SU-DHL-6 (cell line): ENCODE results near the gene ALPK3.

Source experiments
- H2AFZ ChIP-seq: fragments of 200-600 bp; sonication (generic); 2 replicates; pipeline ENCODE4 v1.6.1; 2014; ENCODE audit warnings: low read depth, mild to moderate bottlenecking, moderate library complexity, mixed read lengths, antibody characterized with exemption, low read length; ENCODE audit not compliant: severe bottlenecking
- H3F3A ChIP-seq: fragments of 200-600 bp; shearing (Covaris generic); 2 replicates; pipeline ENCODE4 v1.6.0; 2016; ENCODE audit warnings: antibody characterized with exemption, mild to moderate bottlenecking; ENCODE audit not compliant: insufficient read depth
- H3K27ac ChIP-seq: fragments of 200-600 bp; sonication (generic); 2 replicates; pipeline ENCODE4 v1.5.1; 2016; ENCODE audit warnings: low read depth, mild to moderate bottlenecking, low read length, moderate library complexity, mixed read lengths
- H3K27me3 ChIP-seq: fragments of 200-600 bp; sonication (generic), shearing (Covaris generic); 2 replicates; pipeline ENCODE4 v1.6.0; 2014; ENCODE audit warnings: mild to moderate bottlenecking, low read length
- H3K36me3 ChIP-seq: fragments of 200-600 bp; sonication (generic); 2 replicates; pipeline ENCODE4 v1.6.1; 2014; ENCODE audit warnings: mild to moderate bottlenecking, low read length, mixed read lengths
- H3K4me2 ChIP-seq: fragments of 300-600, 200-600 bp; shearing (Covaris generic), sonication (generic); 2 replicates; pipeline ENCODE4 v1.6.0; 2014; ENCODE audit warnings: low read length, low read depth, mild to moderate bottlenecking; ENCODE audit not compliant: poor library complexity, severe bottlenecking
- H3K4me3 ChIP-seq: fragments of 200-600 bp; sonication (generic); 2 replicates; pipeline ENCODE4 v1.5.1; 2014; ENCODE audit warnings: antibody characterized with exemption, low read length, mild to moderate bottlenecking, mixed read lengths; ENCODE audit not compliant: insufficient read depth, poor library complexity, severe bottlenecking
- H3K79me2 ChIP-seq: fragments of 200-600 bp; sonication (generic); 2 replicates; pipeline ENCODE4 v1.6.1; 2014; ENCODE audit warnings: mild to moderate bottlenecking, low read length, moderate library complexity; ENCODE audit not compliant: insufficient read depth
- H3K9ac ChIP-seq: fragments of 200-600 bp; sonication (generic); 2 replicates; pipeline ENCODE4 v1.7.0; 2014; ENCODE audit warnings: mild to moderate bottlenecking, low read length
- H3K9me2 ChIP-seq: fragments of 200-600 bp; sonication (generic); replicated peaks from 2 replicates; pipeline ENCODE4 v1.6.1; 2014; ENCODE audit warnings: low read length; ENCODE audit not compliant: insufficient read depth
- H3K9me3 ChIP-seq: fragments of 200-600 bp; sonication (generic); 2 replicates; pipeline ENCODE4 v1.6.1; 2014; ENCODE audit warnings: low read length, mixed read lengths; ENCODE audit not compliant: insufficient read depth
- H4K20me1 ChIP-seq: fragments of 200-600 bp; sonication (generic); 2 replicates; pipeline ENCODE4 v1.6.1; 2014; ENCODE audit warnings: low read depth, mild to moderate bottlenecking, antibody characterized with exemption, low read length, moderate library complexity, mixed read lengths
- CTCF ChIP-seq: fragments of 200-600 bp; sonication (generic); IDR thresholded peaks from one replicate; pipeline ENCODE4 v1.5.1; 2017; ENCODE audit warnings: antibody characterized with exemption, mild to moderate bottlenecking, low read length, moderate library complexity; ENCODE audit not compliant: insufficient read depth, poor library complexity, severe bottlenecking
- EZH2phosphoT487 ChIP-seq: fragments of 200-600 bp; sonication (generic), shearing (Covaris generic); conservative IDR thresholded peaks from 2 replicates; pipeline ENCODE4 v1.6.1; 2018; ENCODE audit warnings: mild to moderate bottlenecking, antibody characterized with exemption, low read length, moderate library complexity, mixed read lengths

The ALPK3 gene

DNA sequence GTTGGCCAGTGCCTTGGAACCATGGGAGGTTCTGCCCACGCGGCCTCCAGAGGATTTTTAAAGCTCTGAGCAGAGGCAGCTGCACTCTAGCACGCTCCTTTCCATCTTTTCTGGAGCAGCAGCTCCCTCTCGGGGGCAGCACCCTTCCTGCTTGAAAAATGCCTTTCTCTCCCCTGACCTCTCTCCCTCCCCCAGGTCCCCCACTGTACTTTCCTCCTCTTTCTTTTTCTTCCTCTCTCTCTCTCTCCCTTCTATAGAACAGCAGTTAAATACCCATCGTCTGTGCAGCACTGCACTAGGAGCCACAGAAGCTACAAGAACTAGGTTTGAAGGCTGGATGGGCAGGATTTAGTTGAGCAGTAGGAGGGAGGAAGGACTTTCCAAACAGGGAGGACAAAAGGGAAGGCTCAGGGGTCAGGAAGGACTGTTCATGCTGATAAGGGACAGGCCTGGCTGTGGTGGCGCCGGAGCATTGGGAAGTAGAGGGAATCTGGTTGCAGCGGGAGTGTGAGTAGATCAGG is 4.4 kb downstream of the ALPK3 start:
- Histone ChIP-seq H4K20me1 (no peaks in the 10 kb centered on the region), H3K9me3 (no peaks in the 10 kb centered on the region), H3K9ac (no peak overlapping the region), H3K27me3 (no peaks in the 10 kb centered on the region), H3K36me3 (no peaks in the 10 kb centered on the region), H3K4me2 (no peak overlapping the region), H3K79me2 (no peaks in the 10 kb centered on the region), H3K4me3 (no peak overlapping the region), H2AFZ (no peak overlapping the region), H3K27ac (no peak overlapping the region), H3F3A (no peaks in the 10 kb centered on the region), H3K9me2 (no peaks in the 10 kb centered on the region)
- no peak for TF ChIP-seq EZH2phosphoT487
- no peak for TF ChIP-seq CTCF

DNA sequence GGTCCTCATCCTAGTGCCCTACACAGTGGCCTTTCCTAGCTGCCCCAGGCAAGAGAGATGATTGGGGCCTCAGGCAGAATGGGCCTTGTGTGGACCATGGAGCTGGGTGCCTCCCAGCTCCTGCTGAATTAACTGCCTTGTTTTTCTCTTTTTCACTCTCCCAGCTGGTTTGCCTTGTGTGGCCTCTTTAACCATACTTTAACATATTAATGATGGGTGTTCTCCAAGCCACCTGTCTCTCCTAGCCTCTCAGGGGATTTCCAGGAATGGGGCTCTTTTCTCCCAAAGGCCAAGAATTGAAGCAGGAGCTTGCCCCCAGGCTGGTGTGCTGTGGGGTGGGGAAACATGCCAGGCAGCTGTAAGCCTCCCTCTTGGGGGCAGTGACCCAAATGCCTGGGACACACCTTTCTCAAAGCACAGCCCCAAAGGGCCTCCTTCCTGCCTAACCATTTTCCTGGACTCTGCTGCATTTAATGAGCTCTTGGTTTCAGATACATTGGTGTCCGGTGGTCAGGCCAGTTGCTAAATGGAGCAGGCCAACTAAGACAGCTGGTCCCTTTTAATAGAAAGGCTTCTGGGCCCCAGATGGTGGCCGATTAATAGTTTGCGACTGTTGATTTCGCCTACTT is 5.6 kb downstream of the ALPK3 start:
- Histone ChIP-seq H3K9me3 (no peaks in the 10 kb centered on the region), H2AFZ (no peak overlapping the region), H3K27me3 (no peaks in the 10 kb centered on the region), H3F3A (no peaks in the 10 kb centered on the region), H3K4me3 (no peak overlapping the region), H3K9me2 (no peaks in the 10 kb centered on the region), H3K4me2 (no peak overlapping the region), H3K9ac (no peak overlapping the region), H3K27ac (no peak overlapping the region), H4K20me1 (no peaks in the 10 kb centered on the region), H3K36me3 (no peaks in the 10 kb centered on the region), H3K79me2 (no peaks in the 10 kb centered on the region)
- TF ChIP-seq CTCF, result no peak
- TF ChIP-seq EZH2phosphoT487, result no peak

- no peaks in the 10 kb centered on the region for H3K9me2 ChIP-seq
- TF ChIP-seq EZH2phosphoT487 (no peak), CTCF (no peak)
- no peak overlapping the region for H3K27ac ChIP-seq
- H3K4me2 ChIP-seq, result no peak overlapping the region
- no peaks in the 10 kb centered on the region for H3K79me2 ChIP-seq
- H3K9ac ChIP-seq, result no peak overlapping the region
- H3K27me3 ChIP-seq, result no peaks in the 10 kb centered on the region
- H2AFZ ChIP-seq, result no peak overlapping the region
- H3K4me3 ChIP-seq, result no peak overlapping the region
- no peaks in the 10 kb centered on the region for H4K20me1 ChIP-seq
- H3K9me3 ChIP-seq, result no peaks in the 10 kb centered on the region
- no peaks in the 10 kb centered on the region for H3F3A ChIP-seq
- H3K36me3 ChIP-seq, result no peaks in the 10 kb centered on the region
Measured at GRCh38 chr15:84823282-84823878, 6.2 kb downstream of the ALPK3 start.
